Effector CD4-positive, alpha-beta T cell (primary cell): ENCODE results near the gene BMERB1.
"Not testable (repeated sequence)": the region's sequence is repeated elsewhere in the genome, so short reads cannot be mapped to it uniquely, and the experiment has no call there.

Experiments
- DNase-seq: peaks from one replicate; pipeline ENCODE4 v3.0.0-alpha.2; 2020

The BMERB1 gene

DNA sequence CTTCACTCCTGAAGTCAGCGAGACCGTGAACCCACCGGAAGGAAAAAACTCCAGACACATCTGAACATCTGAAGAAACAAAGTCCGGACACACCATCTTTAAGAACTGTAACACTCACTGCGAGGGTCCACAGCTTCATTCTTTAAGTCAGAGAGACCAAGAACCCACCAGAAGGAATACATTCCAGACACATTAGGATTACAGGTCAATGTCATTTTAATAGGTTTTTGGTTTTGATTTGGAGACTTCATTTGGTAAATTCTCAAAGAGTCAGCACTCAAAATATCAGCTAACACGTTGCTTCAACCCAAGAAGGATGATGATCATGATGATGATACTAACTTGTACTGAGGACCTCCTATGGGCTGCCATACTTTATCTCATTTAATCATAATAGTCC is 7.6 kb upstream of the BMERB1 start:
- DNase-seq: no peak

DNA sequence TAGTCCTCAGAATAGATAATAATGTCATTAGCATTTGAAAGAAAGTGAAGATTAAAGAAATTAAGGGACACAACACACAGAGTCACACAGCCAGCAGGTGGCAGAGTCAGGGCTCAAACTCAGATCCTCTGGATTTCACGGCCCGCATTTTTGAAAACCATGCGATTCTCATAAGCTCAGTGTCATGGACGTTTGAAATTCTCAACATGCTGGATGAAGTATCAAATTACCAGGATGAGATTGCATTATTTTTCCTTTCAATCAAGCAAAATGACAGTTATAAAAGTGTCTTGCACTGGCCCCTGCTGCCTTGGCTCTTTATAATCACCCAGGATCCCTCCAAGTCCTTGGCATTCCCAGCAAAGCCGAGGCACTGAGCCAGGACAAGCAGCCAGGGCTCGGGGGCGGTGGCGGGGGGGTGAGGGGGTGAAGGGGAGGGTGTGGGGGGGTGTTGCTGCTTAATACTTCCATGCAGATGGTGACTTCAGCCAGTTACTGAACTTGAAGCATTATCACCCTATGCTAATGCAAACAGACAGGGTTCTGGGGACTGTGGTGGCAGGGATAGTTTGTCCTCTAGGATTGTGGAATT is 6.6 kb upstream of the BMERB1 start:
- DNase-seq: peak; percentile 46

DNA sequence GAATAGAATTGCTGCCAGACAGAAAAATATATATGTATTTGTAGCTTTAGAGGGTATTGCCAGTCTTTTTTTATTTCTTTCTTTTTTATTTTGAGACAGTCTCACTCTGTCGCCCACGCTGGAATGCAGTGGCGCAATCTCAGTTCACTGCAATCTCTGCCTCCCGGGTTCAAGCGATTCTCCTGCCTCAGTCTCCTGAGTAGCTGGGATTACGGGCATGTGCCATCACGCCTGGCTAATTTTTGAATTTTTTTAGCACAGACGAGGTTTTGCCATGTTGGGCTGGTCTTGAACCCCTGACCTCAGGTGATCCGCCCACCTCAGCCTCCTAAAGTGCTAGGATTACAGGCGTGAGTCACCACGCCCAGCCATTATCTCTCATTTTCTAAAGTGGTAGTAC is 3.5 kb upstream of the BMERB1 start:
- not testable (repeated sequence) for DNase-seq

DNA sequence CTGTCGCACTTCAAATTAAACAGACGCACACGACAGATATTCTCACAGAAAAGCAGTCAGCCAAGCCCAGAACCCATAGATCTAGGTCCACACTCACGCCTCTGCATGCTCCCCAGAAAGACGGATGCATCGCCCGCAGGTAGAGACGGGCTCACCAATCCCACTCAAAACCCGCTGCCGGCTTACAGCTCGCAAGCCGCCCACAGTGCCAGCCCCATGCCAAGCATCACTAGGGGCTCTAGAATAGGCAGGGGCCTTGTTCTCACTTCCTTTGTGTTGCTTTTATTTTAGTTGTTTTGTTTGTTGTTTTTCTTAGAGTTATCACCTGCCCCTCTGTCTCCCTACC is 336 bp upstream of the BMERB1 start:
- no peak for DNase-seq

DNA sequence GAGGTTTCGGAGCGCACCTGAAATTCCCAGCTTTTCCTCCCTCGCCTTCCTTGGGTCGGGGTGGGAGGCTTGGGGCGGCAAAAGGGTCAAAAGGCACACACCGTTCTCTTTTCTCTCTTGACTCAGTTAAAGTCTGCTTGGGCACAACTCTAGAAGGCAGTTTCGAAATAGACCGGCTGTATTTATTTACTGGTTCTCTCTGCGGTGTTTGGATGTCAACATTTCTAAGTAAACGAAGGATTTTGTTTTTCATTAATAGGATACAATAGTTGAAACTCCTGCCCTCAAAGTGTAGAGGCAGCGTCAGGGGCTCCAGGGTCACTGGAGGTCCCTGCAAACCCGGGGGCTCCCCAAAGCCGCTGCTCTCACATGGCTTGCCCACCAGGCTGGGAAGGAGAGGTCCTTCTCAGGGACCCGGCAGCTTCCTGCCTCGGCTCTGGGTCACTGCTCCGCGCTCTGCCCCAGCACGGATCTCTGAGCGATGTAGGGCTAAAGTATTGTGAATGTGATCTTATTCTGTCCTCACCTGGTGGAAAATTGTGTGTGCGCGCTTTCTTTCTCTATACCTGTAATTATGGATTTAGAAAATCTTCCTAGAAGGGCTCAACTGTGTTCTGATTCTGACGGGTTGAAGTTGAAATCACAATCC is 952 bp downstream of the BMERB1 start:
- DNase-seq: no peak

DNA sequence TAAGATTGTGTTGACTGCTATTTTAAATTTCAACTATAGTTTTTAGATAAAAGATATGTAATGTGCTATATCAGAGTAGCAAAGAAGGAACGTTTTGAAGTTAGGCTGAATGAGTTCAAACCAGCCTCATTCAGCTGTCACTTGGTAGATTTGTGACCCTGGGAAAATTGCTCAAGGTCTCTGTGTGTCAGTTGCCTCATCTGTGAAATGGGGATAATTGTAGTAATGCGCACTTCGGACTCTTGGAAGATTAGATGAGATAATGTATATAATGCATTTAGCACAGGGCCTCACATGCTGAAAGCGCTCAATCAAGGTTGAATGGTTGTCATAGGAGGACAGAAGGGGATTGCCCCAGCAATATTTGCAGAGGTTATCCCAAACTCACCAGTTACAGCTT is 4.7 kb downstream of the BMERB1 start:
- no peak for DNase-seq

DNA sequence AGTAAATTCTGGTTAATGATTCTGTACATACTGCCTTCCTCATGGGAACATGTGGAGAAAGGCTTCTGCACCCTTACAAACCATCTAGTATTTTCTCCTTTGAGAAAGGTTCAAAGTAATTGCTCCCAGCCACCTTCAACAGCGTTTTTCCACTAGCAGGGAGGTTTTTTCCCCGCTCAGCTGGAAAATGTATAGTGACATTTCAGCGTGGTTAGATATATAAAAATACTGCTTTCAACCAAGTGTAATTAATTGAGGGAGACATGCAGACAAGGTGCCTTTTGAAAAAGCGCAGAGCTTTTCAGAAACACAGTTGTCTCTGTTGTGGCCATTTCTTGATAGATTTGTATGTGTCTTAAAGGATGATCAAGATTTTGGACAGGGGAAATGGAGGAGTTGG is 5.1 kb downstream of the BMERB1 start:
- no peak for DNase-seq

DNA sequence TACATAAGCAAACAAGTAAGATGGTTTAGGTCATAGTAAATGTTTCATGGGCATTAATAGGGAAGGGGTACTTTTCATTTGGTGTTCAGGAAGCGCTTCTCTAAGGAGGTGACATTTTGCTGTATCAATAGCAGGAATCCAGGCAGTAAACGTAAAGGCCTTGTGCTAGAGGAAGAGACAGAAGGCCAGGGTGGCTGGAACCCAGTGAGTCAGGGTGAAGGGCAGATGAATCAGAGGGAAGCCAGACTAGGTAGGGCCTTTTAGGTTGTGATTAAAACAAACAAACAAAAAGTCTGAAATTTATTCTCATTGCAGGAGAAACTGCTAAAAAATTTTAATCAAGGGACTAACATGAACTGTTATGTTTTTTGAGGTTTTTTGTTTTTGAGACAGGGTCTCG is 6.5 kb downstream of the BMERB1 start:
- DNase-seq: no peak

DNA sequence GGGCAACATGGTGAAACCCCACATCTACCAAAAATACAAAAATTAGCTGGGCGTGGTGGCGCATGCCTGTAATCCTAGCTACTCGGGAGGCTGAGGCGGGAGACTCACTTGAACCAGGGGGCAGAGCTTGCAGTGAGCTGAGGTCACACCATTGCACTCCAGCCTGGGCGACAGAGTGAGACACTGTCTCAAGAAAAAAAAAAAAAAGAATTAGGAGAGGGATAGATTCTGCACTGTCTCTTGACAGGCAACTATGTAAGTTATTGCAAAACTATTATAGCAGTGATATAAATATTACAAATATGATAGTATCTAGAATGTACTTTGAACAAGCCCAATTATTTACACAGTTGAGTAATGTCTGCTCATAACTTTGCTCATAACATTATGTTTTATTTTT is 7.8 kb downstream of the BMERB1 start:
- DNase-seq: not testable (repeated sequence)

DNA sequence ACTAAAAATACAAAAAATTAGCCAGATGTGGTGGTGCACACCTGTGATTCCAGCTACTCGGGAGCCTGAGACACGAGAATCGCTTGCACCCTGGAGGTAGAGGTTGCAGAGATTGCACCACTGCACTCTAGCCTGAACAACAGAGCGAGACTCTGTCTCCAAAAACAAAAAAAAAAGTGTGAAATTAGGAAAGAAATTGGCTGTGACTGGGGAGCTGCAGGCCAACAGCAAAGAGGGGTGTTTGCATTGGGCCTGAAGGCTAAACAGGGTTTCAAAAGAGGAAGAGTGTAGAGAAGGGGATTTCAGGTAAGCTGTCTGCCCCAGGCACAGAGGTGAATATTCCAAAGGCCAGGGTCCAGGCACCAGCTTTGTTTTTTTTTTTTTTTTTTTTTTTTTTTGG is 9.4 kb downstream of the BMERB1 start:
- DNase-seq: no peak

DNA sequence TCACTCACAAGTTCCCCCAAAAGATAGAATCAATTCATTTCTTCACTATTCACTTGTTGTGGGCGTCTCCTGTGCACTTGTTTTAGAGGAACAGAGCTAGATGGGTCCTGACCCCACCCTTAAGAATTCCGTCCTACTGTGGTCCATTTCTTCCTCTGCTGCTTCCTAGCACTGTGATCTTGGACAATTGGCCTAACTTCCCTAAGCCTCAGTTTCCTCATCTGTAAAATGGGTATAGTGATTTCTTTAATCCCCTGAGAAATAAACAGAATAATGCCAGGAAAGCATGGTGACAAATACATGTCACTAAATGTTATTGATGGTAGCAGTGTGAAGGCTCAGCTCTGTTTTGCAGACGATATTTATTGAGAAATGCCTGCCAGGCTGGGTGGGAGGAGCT is 9.9 kb downstream of the BMERB1 start:
- DNase-seq: no peak

DNA sequence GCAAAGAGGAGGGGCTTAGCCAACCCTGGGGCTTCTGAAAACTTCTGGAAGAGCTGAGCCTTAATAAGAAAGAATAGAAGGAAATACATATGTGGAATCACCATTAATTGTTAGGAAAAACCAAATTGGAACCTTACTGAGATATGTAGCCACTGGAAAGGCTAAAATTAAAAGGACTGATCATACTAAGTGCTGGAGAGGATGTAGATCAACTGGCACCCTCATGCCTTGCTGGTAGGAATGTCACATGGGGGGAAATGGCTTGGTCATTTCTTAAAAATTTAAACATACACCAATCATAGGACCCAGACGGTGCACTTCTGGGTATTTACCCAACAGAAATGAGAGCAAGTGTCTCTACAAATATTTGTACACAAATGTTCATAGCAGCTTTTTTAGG is 11.1 kb downstream of the BMERB1 start:
- DNase-seq: no peak

DNA sequence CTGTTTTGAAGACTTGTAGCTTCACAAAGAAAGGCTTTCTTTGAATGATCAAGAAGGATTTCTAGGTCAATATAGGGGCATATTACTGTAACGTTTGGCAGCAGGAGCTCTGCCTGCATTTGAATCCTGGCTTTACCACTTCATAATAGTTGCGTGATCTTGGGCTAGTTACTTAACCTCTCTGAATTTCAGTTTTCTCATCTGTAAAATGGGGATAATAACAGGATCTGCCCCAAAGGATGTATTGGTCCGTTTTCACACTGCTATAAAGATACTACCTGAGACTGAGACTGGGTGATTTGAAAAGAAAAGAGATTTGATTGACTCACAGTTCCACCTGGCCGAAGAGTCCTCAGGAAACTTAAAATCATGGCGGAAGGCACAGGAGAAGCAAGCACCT is 12.5 kb downstream of the BMERB1 start:
- no peak for DNase-seq

DNA sequence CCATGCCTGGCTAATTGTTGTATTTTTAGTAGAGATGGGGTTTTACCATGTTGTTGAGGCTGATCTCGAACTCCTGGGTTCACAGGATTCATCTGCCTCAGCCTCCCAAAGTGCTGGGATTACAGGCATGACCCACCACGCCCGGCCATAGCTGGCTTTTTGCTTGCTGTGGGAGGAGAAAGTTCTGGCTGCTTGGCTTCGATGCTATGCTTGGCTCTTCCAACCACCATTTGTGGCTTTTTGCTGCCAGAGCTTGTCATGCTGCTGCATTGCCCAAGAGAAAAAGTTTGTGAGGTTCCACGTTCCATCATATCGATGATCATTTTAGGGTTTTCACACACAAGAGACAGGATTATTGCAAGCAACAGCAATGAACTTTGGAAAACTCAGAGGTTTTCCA is 16.2 kb downstream of the BMERB1 start:
- no peak for DNase-seq

DNA sequence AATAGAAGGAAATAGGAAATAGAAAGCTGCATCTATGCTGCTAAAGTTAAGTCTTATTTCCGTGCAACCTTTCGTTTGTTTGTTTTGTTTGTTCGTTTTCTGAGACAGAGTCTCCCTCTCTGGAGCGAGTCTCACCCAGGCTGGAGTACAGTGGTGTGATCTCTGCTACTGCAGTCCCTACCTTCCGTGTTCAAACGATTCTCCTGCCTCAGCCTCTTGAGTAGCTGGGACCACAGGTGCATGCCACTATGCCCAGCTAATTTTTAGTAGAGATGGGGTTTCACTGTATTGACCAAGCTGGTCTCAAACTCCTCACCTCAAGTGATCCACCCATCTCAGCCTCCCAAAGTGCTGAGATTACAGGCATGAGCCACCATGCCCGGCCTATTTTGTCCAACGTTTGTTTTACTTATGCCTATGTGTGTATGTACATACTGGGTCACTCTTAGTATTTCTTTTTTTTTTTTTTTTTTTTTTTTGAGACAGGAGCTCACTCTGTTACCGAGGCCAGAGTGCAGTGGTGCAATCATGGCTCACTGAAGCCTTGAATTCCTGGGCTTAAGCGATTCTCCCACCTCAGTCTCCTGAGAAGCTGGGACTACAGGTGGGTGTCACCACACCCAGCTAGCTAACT is 16.8 kb downstream of the BMERB1 start:
- DNase-seq: no peak

DNA sequence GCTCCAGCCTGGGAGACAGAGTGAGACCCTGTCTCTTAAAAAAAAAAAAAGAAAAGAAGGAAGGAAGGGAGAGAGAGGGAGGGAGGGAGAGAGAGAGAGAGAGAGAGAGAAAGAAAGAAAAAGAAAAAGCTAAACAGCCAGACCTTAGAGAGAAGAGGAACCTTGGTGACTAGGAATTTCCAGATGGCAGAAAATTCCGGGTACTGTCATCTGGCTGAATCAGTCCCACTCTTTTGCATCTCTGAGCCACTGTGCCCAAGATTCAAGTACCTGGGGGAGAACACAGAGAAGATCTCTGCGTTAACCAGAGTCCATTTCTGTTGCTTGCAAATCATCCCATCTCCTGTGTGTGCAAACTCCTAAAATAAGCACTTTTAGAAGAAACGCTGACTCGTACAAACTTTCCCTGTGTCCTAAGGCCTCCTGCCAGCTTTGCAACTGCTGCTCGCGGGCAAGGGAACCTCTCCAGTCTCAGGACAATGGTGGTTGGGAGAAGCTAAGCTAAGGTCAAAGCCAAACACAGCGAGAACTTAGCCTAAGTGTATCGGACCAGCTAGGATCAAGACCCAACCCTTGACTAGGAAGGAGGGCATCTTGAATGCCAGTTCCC is 18.0 kb downstream of the BMERB1 start:
- DNase-seq: no peak

DNA sequence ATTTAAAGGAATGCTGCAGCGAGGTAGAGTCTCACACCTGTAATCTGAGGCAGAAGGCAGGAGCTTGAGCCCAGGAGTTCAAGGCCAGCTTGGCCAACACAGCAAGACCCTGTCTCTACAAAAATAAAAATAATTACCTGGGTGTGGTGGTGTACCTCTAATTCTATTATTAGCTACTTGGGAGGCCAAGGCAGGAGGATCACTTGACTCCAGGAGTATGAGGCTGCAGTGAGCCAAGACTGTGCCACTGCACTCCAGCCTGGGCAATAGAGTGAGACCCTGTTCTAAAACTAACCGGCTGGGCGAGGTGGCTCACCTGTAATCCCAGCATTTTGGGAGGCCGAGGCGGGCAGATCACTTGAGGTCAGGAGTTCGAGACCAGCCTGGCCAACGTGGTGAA is 18.9 kb downstream of the BMERB1 start:
- DNase-seq: not testable (repeated sequence)

DNA sequence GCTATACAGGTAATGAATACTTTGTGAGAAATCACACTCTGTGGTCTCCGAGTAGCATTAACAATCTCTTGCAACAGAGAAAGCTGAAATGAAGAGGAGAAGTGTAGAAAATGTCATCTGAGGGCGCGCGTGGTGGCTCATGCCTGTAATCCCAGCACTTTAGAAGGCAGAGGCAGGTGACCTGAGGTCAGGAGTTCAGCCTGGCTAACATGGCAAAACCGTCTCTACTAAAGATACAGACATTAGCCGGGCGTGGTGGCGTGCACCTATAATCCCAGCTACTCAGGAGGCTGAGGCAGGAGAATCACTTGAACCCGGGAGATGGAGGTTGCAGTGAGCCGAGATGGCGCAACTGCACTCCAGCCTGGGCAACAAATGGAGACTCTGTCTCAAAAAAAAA is 20.5 kb downstream of the BMERB1 start:
- DNase-seq: not testable (repeated sequence)

DNA sequence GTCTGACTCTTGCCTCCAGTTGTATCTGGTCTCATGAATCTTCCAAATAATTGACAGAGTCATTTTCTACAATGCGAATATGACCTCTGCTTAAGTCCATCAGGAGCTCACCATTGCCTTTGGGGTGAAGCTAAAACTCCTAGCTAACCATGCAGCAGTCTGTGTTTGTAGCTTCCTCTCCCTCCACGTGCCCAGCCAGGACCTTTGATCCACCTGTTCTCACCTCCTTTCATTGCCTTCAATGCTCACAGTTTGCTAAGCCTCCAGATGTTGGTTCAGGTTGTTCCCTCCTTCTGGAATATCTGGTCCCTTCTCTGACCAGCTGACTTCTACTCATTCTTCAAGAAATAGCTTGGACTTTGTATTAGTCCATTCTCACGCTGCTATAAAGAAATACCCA is 23.0 kb downstream of the BMERB1 start:
- no peak for DNase-seq

DNA sequence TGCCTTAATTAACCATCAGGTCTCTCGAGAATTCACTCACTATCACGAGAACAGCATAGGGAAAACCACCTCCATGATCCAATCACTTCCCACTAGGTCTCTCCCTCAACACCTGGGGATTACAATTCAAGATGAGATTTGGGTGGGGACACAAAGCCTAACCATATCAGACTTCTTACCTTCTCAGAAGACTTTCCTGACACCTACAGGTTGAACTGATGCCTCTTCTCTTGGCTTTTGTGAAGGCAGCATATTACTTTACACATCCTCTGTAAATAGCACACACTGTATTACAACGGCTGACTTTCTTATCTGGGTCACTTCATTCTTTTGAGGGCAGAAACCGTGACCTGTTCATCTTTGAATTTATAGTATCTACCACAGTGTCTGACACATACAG is 23.6 kb downstream of the BMERB1 start:
- no peak for DNase-seq

DNA sequence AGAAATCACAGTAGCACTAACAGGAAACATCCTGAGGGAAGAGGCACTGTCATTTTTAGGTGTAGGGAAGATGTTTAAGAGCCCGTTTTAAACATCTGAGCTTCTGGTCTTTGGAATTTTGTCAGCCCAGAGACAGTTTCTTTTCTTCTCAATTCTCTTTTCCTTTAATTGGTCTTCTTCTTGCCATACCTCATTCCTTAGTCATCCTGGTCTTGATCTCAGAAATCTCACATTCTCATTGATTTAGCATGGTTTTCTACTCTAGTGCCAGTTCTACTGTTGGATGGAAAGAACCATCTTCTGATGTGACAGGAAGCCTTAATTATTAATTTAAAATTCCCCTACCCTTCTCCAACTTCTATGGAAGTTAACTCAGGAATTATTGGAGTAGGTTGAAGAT is 25.4 kb downstream of the BMERB1 start:
- no peak for DNase-seq

DNA sequence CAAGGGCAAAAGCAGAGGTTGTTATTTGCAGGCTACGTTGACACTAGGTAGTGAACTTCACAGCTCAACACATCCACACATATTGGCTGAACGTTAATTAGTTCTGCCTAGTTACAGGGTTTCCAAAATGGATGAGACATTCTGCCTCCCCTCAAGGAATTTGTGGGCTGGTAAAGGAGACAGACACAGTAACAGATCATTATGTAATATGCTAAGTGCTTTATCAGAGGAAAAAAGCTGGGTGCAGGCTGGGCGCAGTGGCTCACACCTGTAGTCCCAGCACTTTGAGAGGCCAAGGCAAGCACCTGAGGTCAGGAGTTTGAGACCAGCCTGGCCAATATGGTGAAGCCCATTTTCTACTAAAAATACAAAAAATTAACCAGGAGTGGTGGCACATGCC is 26.2 kb downstream of the BMERB1 start:
- no peak for DNase-seq

DNA sequence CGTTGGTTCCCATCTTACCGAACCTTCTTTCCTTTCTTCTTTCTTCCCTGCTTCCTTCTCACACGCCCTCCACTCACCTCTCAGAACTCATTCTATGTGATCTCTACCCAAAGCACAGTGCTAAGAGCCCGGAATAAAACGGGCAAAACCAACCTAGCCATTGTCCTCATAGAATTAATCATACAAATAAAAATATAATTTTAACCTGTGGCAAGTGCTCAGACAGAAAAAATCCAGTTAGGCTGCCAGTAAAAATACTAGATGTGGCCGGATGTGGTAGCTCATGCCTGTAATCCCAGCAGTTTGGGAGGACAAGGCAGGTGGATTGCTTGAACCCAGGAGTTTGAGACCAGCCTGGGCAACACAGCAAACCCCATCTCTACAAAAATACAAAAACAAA is 27.0 kb downstream of the BMERB1 start:
- no peak for DNase-seq

DNA sequence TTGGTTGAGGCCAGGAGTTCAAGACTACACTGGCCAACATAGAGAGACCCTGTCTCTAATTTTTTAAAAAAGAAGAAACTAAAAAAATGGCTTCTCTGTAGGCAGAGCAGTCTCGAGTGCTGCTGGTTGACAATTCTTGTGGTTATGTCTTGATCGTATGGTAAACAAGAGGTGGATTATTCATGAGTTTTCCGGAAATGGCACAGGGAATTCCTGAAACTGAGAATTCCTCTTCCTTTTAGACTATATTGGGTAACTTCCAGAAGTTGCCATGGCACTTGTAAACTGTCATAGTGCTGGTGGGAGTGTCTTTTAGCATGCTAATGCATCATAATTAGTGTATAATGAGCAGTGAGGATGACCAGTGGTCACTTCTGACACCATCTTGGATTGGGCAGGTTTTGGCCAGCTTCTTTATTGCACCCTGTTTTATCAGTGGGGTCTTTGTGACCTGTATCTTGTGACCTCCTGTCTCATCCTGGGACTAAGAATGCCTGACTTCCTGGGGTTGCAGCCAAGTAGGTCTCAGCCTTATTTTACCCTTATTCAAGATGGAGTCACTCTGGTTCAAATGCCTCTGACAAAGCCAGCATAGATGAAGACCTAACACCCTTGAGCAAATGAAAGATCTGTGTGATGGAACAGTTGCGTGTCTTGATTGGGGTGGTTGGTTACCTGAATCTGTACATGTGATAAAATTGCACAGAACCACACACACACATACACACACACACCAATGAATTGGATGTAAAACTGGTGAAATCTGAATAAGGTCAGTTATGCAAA is 30.2 kb downstream of the BMERB1 start:
- DNase-seq: no peak
